ENCODE measurements around the gene TSPAN12.
"Not testable (repeated sequence)": the region's sequence is repeated elsewhere in the genome, so short reads cannot be mapped to it uniquely, and the experiment has no call there.

Gene TSPAN12

DNA sequence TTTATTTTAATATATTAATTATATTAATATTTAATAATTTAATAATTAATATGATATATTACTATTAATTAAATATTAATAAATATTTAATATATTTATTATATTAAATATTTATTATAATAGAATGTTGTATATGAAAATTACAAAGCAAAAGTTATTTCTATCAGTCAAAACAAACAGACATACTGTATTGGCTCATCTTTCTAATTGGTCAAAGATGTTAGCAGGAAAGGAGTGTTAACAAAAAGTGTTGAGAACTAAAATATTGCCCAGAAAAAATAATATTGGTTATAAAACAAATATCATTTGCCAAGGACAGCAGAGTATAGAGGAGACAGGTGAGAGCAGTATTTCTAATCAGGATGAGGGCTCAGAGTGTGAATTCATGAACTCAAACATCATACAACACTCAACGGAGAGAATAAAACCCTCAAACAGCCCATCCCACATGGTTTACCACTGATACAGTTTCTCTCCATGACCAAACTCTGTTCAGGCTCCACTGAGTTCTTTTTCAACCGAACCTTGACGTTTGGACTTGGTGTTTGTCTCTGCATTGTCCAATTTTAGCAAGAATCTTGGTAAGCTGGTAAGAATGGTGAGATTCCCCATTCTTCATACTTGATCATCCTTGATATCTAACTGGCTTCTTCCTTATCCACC, 58.0 kb downstream of the TSPAN12 start:
- DNase-seq = no peak

DNA sequence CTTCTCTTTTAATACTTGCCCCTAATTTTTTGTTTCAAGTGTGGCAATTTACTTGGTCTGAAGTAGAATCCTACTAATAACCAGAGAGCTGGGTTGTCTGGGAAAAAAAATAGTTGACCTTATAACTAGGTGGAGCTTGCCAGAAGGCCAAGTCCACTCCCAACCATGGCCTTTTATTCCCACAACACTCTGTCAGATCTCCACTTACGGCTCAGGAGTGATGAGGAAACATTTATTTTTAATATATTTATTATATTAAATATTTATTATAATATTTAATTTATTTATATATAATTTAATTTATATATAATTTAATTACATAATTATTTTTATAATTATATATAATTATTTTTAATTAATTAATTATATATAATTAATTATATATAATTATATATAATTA, 58.8 kb downstream of the TSPAN12 start:
- no peak for DNase-seq

- no peak for DNase-seq
Measured at GRCh38 chr7:120797026-120797645, 60.8 kb downstream of the TSPAN12 start.

DNA sequence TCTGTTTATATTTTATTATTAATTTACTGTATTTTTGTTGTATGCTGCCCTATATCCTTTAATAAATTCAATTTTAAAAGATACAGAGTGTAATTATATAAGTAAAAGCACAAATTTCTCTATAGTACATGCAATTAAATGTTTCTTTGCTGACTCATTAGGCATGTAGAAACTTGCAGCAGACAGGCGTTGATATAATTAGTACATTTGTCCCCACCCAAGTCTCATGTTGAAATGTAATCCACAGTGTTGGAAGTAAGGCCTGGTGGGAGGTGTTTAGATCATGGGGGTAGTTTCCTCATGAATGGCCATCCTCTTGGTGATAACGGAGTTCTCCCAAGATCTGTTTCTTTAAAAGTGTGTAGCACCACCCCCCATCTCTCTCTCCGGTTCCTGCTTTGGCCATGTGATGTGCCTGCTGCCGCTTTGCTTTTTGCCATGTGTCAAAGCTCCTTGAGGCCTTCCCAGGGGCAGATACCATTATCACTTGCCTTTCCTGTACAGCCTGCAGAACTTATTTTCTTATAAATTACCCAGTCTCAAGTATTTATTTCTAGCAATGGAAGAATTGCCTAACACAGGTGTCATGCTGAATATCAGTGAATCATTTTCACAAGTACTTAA, 63.7 kb downstream of the TSPAN12 start:
- DNase-seq = no peak

DNA sequence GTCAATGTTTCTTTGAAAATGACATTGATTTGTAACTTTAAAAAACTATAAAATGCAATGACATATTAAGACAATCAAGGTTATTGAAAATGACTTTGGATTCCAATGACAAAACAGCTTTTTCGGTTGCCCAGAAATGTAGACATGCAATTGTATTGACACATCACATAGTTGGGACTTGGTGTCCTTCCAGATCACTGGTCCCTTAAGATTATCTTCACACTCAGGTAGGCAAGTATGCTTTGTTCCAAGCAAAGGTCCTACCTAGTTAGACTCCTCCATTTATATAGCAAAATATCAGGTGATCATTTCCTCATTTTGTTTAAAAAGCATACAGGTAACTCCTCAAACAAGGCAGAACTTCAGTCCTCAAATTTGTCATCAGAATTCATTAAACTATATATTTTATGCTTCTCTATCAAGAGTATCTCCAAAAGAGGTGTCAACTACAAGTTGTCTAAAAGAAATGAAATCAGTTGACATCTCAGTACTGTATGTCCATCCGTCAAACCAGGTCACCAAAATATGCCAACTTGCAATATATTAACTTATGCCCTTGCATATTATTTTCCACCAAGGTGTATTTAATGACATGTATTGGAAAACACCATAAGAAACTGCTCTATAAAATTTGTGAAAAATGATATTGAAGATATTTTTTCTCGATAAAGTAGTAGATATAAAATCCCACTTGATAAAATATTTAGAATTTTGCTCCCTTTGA, 64.6 kb downstream of the TSPAN12 start:
- no peak for DNase-seq

DNA sequence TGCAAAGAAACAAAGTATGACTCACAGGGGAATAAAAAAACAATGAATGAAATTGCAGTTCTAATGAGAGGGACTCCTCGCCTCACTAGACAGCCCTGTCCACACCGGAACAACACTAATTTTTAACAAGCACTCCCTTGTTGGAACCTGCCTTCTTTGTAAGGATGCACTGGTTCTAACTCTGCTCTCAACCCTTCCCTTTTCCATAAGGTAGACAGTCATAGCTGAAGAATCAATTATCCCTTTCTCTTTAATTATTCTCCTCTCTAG, 65.1 kb downstream of the TSPAN12 start:
- DNase-seq = no peak

GRCh38 chr7:120792091-120792860, 65.7 kb downstream of the TSPAN12 start:
- no peak for DNase-seq

GRCh38 chr7:120785095-120785494, 72.8 kb downstream of the TSPAN12 start:
- DNase-seq = no peak

DNA sequence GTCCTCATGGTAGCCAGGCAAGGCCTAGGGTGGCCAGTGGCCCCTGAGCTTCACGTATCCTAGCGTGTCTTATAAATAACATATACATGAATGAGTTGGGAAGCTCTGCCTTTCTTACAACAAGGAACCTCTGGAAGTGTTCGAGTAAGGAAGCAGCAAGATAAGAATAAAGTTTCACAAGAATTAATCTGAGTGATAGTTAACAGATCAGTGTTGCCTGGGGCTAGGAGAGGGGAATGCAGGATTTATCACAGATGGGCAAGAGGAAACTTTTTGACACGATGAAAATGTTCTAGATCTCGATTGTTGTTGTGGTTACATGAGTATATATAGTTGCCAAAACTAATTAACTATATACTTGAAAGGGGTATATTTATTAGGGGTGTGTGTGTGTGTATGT, 74.2 kb downstream of the TSPAN12 start:
- DNase-seq = no peak

GRCh38 chr7:120783273-120783672, 74.7 kb downstream of the TSPAN12 start:
- no peak for DNase-seq

GRCh38 chr7:120781924-120782323, 76.0 kb downstream of the TSPAN12 start:
- not testable (repeated sequence) for DNase-seq

- no peak for DNase-seq
Measured at GRCh38 chr7:120780938-120781337, 77.0 kb downstream of the TSPAN12 start.

- DNase-seq = not testable (repeated sequence)
Measured at GRCh38 chr7:120780451-120780850, 77.5 kb downstream of the TSPAN12 start.

GRCh38 chr7:120779078-120779477, 78.9 kb downstream of the TSPAN12 start:
- not testable (repeated sequence) for DNase-seq

- no peak for DNase-seq
Measured at GRCh38 chr7:120775755-120776154, 82.2 kb downstream of the TSPAN12 start.

GRCh38 chr7:120774481-120774880, 83.5 kb downstream of the TSPAN12 start:
- no peak for DNase-seq

GRCh38 chr7:120770206-120770605, 87.7 kb downstream of the TSPAN12 start:
- DNase-seq = no peak

- no peak for DNase-seq
Measured at GRCh38 chr7:120760851-120761250, 97.1 kb downstream of the TSPAN12 start.

DNA sequence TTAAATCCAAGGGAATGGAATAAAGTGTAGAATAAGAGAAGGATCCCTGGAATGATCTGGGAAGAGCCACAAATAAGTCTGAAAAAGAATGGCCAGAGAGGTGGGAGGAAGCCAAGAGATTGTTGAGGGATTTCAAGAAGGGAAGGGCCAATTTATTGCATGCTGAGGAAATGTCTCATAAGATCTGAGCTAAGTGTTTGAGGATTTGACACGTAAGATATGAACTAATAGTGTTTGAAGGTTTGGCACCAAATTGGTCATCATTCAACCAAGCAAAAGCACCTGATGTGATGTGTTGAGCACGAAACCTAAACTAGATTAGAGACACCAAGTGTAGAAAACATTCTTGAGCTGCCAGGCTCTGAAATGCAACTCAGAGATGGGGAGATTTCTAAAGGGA, 97.9 kb downstream of the TSPAN12 start:
- no peak for DNase-seq

GRCh38 chr7:120743128-120743527, 114.8 kb downstream of the TSPAN12 start:
- DNase-seq = peak; percentile 58

GRCh38 chr7:120742372-120742771, 115.6 kb downstream of the TSPAN12 start:
- peak; percentile 58 for DNase-seq

DNA sequence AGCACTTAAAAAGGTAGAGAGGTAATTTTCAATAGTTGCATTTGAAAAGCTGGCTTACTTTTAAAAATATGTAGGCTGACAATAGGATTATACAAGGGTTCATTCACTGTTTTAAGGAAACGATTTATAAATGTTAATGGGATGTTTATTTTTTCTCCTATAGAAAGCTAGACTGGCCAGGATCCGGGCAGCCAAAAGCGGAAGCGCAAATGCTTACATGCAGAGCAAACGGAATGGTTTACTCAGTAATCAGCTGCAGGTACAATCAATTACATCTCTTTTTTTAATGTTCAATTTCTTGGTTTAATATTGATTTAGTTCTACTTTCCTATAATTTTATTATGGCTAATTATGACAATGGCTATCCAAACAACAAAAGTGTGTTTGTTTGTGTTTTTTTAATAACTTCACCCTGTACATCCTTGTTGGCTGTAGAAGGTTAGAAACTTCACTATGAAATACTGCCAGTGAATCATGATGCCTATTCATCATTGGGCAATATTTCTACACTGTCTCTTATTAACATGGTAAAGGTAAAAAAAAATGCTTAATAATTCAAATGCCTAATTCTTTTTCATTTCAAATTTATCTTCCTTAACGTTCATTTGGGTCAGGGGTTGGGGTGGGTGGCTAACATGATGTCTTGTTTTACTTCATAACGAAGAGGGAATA, 116.4 kb downstream of the TSPAN12 start:
- peak; percentile 39 for DNase-seq

DNA sequence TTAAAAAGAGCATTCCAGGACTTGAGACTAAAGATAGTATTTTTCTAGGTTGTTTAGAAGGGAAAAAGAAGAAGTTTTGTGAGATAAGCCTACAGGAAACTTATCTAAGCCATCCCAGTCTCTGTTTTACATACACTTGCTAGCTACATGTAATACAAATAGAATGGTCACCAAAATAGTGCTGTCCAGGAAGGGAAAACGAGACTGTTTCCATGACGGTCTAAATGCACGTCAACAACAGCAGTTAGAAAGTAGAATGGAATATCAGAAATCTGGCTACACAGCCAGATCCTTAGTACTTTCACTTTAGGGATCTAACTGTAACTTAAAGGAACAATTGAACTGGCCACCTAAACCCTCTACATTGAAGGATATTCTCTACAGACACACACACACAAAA, 117.6 kb downstream of the TSPAN12 start:
- peak; percentile 27 for DNase-seq
